GM18502 (cell line): ENCODE results near the gene CTCFL.

ENCODE experiments used
- ATAC-seq: cut with Tn5 transposase; IDR thresholded peaks from one replicate; pipeline ENCODE4 v1.9.1; 2021; ENCODE audit warnings: mild to moderate bottlenecking; ENCODE audit not compliant: unreplicated experiment, poor library complexity

Gene CTCFL

DNA sequence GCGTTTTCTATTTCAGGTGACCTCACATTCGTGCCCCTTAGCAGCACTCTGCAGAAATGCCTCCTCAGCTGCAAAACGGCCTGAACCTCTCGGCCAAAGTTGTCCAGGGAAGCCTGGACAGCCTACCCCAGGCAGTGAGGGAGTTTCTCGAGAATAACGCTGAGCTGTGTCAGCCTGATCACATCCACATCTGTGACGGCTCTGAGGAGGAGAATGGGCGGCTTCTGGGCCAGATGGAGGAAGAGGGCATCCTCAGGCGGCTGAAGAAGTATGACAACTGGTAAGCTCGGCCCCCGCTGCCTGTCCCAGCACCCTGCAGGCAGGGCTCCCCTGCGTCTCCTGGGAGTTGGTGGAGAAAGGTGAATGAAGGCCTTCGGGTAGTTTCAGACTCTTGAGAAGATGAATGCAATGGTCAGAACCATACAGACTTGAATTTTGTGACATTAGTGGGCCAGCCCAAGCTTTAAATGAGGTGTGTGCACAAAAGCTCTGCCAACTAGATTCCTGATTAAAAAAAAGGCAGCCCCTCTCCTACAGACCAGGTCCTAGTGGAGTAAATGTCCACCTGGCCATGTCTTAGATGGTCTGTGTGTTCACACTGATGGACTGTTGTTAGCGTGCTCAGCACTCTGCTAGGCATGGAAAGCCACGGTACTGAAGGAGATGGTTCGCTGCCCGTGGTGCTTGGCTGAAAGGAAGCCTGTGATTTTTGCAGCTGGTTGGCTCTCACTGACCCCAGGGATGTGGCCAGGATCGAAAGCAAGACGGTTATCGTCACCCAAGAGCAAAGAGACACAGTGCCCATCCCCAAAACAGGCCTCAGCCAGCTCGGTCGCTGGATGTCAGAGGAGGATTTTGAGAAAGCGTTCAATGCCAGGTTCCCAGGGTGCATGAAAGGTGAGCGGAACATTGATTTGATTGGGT, 36.7 kb upstream of the CTCFL start:
- no peak for ATAC-seq

DNA sequence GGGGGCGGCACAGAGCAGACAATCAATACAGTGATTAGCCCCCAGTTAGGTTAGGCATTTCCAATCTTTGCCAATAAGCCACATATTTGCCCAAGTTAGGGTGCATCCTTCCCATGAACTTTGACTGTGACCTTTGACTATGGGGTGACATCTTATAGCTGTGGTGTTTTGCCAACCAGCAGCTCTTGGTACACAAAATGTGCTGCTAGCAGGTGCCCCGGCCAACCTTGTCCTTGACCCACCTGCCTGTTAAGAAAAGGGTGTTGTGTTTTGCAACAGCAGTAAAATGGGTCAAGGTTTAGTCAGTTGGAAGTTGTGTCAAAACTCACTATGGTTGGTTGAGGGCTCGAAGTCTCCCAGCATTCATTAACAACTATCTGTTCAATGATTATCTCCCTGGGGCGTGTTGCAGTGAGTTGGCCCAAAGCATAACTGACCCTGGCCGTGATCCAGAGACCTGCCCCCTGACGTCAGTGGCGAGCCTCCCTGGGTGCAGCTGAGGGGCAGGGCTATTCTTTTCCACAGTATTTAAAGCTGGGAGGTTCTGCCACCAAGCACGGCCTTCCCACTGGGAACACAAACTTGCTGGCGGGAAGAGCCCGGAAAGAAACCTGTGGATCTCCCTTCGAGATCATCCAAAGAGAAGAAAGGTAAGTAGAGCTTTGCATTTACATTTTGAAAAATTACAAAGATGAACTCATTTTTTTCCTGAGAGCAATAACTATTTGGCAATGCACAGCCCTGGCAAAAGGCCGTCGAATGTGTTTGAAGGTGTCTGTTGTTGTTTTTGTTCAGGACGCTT, 35.8 kb upstream of the CTCFL start, which contains the start of gene PCK1:
Gene PCK1 (plus strand): TSS at position 557 of the 802 bp plus-strand sequence. CDS start 302 bp downstream, outside the sequence.
- no peak for ATAC-seq

DNA sequence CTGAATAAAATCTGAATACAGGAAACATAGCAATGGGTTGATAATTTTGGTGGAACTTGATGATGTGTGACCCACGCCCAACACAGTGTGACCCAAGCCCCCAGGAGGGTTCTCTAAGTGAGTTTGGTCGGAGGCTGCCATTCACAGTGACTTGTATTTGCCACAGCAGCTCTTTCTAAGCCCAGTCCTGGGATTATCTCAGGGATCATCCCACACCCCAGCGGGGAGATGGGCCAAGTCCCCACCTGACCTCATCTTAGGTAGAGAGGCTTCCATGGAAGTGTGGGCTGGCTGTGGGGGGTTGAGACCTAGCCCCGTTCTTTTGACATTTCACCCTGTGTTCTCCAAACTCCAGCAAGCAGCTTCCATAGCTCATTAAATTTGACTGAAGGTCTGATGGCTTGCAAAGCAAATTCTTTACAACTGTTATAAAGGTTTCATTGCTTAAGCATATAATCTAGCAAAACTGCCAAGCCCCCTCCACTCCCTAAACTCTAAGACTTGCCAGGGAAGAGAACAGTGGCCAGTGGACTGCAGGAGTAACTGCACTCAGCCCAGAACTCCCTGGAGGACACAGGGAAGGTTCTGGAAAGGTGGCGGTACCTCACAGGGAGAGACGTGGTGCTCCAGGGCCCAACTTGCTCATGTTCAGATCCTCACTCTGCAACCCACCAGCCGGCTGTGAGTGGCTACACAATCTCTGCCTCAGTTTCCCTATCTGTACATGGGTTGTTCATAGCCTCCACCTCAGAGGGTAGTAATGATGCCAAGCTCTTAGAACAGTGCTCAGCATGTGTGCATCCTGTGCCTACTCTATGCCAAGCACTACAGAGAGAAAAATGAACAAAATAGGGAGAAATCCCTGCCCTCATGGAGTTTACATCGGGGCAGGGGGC, 35.0 kb upstream of the CTCFL start:
- no peak for ATAC-seq

DNA sequence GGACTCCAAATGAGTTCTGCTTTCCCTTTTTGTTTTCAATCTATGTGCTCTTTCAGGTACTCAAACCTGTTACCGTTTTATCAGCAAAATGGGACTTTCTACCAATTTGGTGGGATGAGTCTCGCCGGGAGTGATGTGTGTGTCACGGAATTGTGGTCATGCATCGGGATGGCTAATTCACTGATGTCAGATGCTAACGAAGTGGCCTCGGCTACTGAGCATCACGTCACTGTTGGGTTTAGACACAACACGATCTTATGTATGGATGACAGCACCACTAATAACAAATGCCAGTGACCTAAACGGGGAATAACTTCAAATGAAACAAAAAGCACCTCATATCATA, 34.3 kb upstream of the CTCFL start:
- ATAC-seq, result no peak

DNA sequence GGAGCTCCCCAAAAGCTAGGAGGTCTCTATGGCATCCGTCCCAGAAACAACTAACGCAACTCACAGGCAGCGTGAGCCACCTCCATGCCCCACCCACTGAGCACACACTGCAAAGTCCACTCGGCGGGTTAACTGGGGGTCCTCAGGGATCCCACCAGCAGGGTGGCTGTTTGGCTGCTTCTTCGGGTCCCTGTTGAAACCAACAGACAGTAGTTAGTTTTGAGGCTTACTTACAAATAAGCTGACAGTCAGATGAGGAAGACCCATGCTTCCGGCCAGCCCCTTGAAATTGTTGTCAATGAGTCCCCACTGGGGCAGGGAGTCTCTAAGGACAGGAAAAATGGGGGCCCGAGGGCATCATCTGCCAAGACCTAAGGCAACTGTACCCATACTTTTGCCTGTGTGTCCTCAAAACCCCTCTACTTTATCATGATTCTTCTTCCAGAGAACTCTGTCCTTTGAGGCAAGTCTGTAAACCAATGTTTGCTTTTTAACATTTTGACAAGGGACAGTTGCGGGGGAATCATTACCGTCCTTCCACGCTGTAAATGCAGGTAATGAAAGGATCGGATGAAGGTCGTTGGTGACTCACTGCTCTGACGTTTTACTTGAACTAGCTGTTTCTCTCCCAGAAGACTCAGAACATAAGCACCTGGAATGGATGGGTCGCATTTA, 33.8 kb upstream of the CTCFL start:
- ATAC-seq, result no peak

DNA sequence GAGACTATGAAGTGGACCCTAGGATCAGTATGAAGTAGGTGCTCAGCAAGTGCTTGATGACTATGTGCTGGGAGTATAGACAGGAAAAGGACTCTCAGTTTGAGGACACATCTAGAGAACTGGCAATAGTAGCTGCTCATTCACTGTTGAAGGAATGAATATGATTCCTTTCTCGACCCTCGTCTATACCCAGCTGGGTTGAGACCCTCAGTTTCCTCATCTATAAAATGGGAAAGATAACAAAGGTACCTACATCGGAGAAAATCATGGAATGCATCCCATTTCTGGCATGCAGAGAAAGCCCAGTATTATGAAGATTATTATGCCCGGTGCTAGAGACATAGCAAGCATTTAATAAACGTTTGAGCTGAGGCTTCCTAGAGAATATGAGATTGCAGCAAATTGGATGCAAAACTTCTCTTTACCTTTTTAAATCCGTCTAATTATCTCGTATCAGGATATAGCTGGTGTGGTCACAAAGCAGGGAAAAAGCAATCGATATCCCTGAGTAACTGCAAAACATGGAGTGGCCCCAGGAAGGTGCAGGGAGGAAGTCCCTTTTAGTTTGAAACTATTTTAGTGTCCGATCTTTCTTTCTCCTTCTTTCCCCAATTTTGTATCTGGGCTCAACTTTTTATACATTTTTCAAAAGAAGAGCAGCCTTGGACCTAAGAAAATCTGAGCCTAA, 33.1 kb upstream of the CTCFL start:
- no peak for ATAC-seq

DNA sequence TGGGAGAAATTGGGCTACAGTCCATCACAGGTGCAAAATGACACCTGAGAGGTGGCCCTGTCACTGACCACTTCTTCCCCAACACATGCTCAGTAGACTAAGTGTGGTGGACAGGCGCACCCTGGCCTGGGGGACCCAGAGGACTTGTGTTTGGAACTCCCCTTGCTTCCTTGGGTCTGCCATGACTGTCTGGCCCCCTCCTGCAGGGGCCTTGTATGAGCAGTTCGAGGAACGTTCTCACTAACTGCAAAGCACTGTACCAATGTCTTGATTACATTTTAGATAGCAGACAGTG, 32.0 kb upstream of the CTCFL start:
- ATAC-seq, result no peak

DNA sequence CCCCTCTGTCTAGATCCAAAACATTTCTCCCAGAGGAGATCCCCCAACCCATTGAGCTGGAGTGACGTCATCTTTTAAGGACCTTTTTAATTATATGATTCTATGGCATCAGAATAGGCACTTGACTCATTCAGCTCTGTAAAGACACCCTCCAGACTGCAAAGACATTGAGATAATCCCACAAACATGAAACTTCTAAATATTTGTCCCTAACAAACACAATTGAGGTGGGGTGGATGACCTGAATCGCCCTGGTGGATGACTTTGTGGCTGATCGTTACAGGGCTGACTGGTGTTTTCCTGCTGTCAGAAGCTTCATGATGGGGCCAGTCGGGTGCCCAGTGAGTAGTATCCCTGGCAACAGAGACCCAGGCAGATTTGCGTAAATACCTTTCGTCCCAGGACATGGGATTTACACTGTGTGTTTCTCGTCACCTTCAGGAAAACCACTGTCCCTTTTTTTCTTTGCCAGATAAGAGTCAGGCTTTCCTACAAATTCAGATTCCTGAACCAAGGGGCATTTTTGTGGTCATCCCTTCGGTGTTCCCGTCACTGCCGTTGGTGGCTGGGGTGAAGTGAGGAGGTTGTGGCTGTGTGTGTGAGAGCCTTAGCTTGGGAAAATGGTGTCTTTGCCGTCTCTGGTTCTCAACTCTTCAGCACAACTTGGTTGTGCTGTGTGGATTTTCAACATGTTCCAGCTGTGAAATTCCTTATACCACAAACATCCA, 30.7 kb upstream of the CTCFL start:
- ATAC-seq, result no peak

DNA sequence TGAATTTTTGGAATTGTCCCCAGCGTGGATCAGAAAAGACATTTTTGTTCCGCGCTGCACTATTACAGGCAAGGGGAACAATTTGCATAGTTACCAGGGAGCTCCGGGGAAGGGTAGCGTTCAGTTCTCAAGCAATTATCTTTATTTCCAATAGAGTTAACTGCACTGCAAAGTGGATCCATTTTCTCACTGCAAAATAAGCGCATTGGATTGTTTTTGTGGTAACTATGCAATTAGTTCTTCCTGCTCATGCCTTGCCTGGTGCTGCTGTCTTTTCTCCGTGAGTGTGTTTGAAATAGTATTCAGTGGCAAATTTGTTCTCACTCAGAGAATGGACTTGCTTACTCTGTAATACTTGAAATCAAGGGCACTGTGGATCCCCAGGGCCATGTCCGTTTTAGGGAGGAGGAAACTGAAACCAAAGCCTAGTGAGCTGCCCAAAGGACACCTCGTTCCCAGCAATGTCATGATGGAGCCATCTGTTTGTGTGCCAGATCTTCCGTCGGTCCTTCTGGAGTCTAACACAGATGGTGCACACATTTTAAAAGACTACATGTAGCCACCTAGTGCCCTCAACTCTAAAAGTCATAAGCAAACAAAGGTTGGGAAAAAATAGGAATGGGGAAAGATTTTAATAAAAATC, 28.6 kb upstream of the CTCFL start:
- ATAC-seq, result no peak

DNA sequence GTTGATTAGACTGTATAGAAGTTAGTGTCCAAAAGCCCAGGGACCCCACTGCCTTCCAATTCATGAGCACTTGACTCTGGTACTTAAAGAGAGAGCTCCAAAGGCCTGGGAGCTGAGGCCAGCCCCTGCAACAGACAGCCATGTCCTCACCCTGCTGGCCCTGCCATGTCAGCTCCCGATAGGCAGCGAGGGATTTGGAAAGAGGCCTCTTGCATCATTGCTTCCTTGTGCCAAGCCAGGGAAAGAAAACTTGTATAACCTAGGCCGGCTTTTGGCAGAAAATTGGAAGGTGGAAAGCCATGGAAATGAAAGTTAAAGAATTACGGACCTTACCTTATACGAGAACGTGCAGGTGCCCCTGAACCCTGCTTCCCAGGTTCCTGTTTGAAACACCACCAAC, 27.5 kb upstream of the CTCFL start:
- no peak for ATAC-seq

DNA sequence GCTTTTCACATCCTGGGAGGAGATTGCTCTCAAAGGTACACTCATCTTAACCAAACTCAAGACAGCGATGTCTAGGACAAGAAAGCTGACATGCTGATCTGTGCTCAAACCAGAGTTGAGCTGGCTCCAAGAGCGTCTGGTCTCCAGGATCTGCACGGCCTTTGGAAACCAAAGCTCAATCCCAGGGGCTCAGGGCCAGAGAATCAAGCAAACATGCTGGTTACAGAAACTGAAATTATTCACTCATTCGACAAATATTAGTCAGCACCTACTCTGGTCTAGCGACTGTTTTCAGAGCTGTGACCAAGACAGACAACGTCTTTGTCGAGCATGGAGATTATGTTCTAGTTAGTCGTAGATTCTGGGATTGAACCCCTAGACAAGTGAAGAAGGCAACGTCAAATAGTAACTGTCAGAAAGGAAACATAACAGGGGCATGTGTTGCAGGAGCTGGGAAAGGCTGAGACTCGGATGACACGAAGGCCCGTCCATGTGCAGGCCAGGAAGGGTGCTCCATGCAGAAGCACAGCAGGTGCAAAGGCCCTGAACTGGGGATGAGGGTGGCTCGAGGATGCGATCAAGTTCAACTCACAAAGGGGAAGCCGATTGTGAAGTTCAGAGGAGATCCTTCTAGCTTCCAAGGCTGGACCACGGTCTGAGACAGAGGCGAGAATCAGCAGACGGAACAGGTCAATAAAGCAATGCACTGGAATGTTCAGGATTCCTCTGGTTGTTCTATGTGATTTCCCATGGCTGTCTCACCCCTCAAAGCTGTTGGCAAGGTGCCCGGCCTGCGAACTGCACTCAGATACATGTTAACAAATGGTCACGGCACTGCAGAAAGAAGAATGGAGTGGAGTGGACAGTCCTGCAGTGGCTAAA, 23.5 kb upstream of the CTCFL start:
- ATAC-seq, result no peak

DNA sequence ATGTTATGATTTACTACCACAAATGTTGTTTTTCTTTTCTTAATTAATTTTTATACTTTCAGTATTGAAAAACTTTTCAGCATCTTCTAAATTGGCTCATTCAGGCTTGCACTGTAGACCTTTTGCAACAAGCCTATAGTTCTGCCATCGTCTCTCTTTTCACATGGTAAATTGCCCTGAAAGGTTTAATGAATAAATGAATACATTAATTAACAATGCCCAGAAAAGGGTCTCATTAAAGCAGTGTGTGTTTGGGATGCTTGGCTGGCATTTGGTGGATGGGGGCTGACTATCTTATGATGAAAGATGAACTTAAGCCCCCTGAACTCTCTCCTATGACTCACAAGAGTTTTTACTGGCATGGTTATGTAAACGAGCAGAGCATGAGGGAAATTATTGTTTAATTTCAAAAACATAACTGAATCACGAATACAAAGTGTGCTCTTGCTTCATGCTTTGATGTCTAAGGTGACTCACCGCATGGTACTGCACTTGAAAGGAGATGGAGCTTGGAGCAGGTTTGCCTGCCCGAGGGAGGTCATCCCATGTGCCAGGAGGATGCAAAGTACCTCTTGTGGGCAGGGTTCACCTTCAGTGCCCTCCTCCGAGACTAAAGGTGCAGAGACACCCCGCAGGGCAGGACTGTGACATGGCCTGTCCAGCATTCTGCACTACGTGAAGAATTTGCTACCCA, 22.2 kb upstream of the CTCFL start:
- ATAC-seq, result no peak

DNA sequence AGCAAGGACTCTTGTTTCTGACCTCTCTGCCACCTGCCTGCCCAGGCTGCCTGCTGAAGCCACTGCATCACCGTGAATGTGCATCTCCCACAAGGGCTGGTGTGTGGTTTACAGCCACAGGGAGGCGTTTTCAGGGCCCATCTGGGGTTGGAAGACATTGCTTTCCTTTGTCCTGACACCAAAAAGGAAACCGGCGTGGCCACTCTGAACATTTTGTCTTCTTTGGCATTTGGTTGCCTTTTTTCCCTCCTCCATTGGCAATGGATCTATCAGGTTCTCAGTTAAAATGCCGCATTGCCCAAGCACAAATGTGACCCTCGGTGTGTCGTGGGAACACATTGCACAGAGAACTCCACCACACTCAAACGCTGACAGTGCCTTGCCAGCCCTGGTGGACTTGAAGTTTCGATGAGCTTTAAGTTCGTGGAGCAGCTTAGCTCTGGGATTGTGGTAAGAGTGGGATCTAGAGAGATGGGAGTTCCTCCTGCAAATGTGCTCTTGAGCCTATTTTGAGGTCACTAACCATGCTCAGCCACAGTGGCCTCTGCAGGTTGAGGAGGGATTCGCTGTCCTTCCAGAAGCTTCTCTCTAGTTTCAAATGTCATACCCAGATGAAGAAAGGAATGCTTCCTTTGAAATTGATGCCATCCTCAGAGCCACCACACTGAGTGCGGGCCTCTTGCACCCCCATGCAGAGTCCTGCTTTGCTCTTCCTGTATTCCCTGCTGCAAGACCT, 21.2 kb upstream of the CTCFL start:
- ATAC-seq, result no peak

DNA sequence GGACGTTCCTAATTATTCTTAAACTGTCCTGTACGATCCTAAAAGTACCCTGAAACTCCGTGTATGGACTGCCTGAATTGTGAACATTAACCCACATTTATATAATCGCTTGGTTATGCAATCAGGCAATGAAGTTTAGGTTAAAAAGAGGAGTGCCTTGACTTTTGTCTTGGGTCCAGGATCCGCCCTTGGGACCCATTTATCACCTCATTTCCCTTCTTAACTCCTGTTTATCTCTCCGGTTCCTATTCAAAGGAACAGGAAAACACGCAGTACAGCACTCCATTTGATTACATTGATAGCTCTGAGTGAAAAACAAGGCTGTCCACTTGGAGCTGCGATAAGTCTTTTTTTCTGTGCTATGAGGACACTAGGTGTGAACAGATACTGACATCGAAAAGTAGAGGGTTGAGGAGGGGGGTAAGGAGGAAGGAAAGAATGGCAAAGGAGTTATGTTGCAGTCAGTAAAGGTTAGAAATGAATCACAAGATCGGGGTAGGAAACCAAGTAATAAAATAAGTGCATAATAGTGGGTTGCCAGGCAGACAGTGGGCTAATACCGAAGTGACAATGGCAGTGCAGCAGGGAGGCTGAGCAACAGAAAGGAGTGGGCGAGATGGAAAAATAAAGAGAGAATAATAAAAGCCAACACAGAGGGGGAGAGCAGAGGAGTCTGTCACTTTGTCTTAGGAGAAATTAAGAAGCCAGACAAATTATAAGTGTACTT, 20.1 kb upstream of the CTCFL start:
- no peak for ATAC-seq

DNA sequence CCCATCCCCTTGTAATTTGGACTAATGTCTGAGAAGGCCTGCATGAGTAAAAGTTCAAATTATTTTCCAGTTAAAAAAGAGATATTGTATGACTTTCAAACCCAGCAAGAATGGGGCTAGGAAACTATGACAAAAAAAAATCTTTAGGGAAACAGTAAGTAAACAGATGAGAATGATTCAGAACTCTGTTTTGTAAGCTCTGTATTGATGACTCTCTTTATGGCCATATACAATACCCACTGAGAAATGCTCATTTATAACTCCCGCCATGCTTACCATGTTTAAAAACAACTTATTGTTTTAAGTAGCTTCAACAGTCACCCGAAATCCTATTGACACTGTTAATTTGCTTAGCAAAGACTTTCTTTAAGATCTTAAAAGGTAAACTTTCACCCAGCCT, 18.8 kb upstream of the CTCFL start:
- no peak for ATAC-seq
